HUES64 (cell line): ENCODE data around the gene TBX3.

Experiments
- H3K27ac ChIP-seq: 2 replicates; pipeline ENCODE4 v1.7.0; 2013; ENCODE audit warnings: low read depth, low read length, inconsistent platforms
- H3K27me3 ChIP-seq: 2 replicates; pipeline ENCODE4 v1.6.1; 2013; ENCODE audit warnings: mild to moderate bottlenecking, low read length; ENCODE audit not compliant: insufficient read depth
- H3K36me3 ChIP-seq: 2 replicates; pipeline ENCODE4 v1.6.1; 2013; ENCODE audit warnings: mild to moderate bottlenecking, low read length; ENCODE audit not compliant: insufficient read depth
- H3K4me1 ChIP-seq: 2 replicates; pipeline ENCODE4 v1.6.1; 2013; ENCODE audit warnings: mild to moderate bottlenecking, low read length, moderate library complexity; ENCODE audit not compliant: insufficient read depth
- H3K4me3 ChIP-seq: 2 replicates; pipeline ENCODE4 v1.5.1; 2013; ENCODE audit warnings: mild to moderate bottlenecking, low read length, moderate library complexity
- H3K9ac ChIP-seq: 2 replicates; pipeline ENCODE4 v1.6.1; 2013; ENCODE audit warnings: mild to moderate bottlenecking, low read depth, low read length
- H3K9me3 ChIP-seq: 2 replicates; pipeline ENCODE4 v1.6.1; 2013; ENCODE audit warnings: low read depth, low read length; ENCODE audit not compliant: insufficient read depth
- WGBS: fragments of 150-250, 120-280 bp; methylation state at CpG from one replicate; pipeline ENCODE4 v1.1.7; 2013; ENCODE audit warnings: missing lambda C conversion rate; 5-methylcytosine and 5-hydroxymethylcytosine counted together

The TBX3 gene

DNA sequence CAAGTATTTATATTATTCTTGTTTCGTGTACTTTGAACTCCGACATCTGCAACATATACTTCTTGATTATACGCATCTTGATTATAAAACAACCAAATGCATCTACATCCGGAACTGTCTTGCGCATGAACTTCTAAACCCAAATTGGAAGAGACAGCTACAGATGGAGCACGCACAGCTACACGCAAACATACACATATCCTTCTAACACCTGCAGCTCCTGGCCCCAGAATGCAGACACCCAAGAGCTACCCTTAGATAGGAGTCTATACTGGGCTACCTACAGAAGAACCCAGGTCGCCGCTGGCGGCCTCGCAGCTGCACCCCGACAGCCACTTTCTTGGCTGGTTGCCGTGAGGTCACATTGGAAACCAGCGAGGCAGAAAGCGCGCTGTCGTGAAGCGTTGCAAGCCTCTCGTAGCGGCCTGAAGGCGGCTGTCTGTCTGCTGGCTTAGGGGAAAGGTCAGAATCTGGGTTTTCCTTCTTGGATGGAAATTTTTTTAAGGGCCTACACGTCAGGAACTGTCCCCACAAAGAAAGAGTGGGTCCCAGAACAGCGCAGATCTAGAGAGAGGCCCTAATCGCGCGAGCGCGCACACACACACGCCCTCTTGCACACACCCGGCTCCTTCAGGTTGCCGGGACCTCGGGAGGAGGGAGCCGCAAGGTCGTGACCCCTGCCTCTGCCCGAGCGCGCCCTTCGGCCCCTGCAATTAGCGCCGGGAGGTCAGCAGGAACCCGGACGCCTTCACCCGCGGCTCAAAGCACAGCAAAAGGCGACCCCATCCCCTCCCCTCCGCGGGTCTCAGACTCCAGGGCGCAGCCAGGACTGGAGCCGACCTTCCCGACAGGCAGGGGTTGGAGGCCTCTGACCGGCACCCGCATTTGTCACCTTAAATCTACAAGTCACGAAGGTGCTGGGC is 17.0 kb downstream of the TBX3 start:
- Histone ChIP-seq H3K36me3 (no peaks in the 10 kb centered on the region), H3K27me3 (peaks cover 96% of the 10 kb centered on the region), H3K4me1 (peaks cover 39% of the 10 kb centered on the region), H3K9ac (no peak overlapping the region), H3K27ac (no peak overlapping the region), H3K4me3 (peak overlapping the region; percentile 34), H3K9me3 (no peaks in the 10 kb centered on the region)
- WGBS: 4% methylated on average over 53 of the region's 53 CpGs

DNA sequence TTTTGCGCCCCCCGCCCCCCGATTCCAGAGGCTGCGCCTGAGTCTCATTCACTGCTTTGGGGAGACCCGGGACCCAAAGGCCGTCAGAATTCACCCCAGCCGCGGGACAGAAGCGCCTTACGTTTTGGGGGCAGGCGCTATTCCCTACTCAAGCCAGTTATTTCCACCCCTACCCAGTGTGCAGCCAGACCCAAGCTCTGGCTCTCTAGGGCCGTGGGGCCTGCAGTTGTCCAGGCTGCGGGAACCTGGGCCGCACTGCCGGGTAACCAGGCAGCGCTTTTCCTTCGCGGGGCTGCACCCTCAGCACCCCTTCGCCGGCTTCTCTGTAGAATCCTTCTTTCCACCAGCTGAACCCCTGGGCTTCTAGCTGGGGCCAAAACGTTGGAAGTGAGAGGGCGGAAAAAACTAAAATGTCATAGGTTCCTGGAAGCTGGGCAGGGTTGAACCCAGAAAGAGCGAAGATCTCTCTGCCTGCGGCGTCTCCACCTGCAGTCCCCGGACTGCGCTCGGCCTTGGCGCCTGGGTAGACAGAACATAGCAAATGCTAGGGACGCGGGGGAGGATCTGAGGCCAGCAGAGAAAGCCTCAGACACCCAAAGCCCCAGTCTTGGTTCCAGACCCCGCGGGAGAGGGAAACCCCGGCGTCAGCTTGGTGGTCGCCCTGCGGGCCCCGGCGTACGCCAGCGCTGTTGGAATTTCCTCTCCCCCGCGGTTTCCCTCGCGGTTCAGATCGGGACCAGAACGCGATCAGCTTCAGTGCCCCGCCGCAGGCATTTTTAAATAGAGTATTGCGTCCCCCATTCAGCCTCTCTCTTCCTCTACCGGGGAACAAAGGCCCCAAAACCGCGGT is 18.3 kb downstream of the TBX3 start:
- H3K4me3 ChIP-seq: peak overlapping the region; percentile 16

DNA sequence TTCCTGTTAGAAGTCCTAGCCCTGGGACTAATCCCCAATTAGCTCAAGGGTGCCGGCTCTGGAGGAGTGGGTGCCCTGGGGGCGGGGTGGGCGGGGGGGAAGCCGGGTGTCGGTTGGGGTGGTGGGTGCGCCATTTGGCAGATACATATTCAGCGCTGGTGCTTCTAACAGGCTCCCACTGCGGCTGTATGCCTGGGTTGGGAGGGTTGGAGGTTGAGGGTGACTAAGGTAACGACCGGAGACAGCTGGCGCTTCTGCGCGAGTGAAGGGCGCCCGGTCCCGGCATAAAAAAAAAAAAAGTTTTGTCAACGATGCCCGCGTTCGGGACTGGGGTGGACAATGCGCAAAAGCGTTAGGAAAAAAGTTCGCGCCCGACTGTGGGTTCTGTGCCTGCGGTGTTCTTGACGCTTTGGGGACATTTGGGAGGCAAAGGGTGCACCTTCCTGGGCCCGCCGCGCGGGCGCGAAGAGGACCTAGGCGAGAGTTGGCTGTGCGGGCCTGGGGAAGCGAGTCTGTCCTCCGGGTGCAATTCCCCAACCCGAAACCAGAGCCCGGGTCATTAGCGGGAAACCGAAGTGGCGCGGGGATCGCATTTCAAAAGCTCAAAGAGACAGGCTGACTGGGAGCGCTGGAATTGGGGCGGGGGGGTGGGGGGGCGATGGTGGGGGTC is 19.2 kb downstream of the TBX3 start:
- Histone ChIP-seq H3K27me3 (peaks cover 89% of the 10 kb centered on the region), H3K9me3 (no peaks in the 10 kb centered on the region), H3K27ac (no peak overlapping the region), H3K4me3 (peak overlapping the region; percentile 33; the same call in 1 of the 2 replicates), H3K9ac (no peak overlapping the region), H3K36me3 (no peaks in the 10 kb centered on the region), H3K4me1 (peaks cover 30% of the 10 kb centered on the region)
- WGBS: 2% methylated on average over 38 of the region's 47 CpGs

More for the DNA sequence above, 18.3 kb downstream of the TBX3 start:
- H3K4me1 ChIP-seq: peaks cover 34% of the 10 kb centered on the region
- no peak overlapping the region for H3K27ac ChIP-seq
- no peaks in the 10 kb centered on the region for H3K36me3 ChIP-seq
- 1% methylated on average over 51 of the region's 54 CpGs for WGBS
- no peak overlapping the region for H3K9ac ChIP-seq
- no peaks in the 10 kb centered on the region for H3K9me3 ChIP-seq
- H3K27me3 ChIP-seq: peaks cover 89% of the 10 kb centered on the region

DNA sequence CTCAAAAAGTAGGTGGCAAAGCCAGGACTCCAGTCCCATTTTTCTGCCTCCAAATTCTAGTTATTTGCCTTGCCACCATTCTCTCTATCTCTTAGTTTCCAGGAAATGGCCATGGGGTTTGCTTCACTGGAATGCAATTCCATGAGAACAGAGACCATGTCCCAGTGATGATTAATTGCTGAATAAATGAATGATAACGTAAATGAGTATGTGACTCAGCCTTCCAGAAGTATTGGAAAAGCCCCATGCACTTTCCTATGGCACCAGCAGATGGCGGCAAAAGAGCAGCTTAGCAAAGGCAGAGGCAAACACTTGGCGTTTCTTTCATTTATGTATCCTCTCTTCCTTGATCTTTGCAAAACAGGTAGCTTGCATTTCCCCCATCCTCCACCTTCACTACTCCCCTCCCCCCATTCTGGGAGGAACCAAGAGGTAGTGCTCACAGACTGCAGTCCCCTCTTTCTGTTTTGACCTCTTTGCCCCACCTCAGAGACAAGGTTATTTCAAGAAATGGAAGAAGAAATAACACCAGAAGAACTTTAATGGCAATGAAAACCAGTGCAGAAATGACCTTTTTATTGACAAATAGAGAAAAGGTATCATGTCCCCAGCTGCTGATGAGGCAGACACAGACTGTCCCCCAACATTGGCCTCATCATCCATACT is 21.3 kb downstream of the TBX3 start:
- no peaks in the 10 kb centered on the region for H3K9me3 ChIP-seq
- peaks cover 91% of the 10 kb centered on the region for H3K27me3 ChIP-seq
- H3K36me3 ChIP-seq: no peaks in the 10 kb centered on the region
- 7% methylated on average over 3 of the region's 3 CpGs for WGBS
- peaks cover 45% of the 10 kb centered on the region for H3K4me1 ChIP-seq
- H3K9ac ChIP-seq: no peak overlapping the region
- H3K4me3 ChIP-seq: no peak overlapping the region
- no peak overlapping the region for H3K27ac ChIP-seq

DNA sequence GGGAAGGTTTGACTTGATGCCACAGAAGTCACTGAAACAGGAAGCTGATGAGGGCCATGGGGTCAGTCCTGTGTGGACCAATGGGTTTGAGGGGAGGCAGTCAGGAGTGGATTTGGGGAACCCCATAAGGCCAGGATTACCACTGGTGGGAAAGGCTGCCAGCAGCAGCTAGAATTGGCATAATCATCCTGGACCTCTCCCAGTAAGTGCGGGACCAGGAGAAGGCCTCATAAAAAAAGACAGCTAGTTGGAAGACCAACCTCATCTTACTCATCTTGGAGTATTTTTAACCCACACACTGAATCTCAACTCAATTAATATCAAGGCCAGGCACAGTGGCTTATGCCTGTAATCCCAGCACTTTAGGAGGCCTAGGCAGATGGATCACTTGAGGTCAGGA is 22.7 kb downstream of the TBX3 start:
- Histone ChIP-seq H3K36me3 (no peaks in the 10 kb centered on the region), H3K9me3 (no peaks in the 10 kb centered on the region), H3K4me3 (no peak overlapping the region), H3K27me3 (peaks cover 82% of the 10 kb centered on the region), H3K9ac (no peak overlapping the region), H3K4me1 (peaks cover 45% of the 10 kb centered on the region), H3K27ac (no peak overlapping the region)
- WGBS: 96% methylated on average over 1 of the region's 1 CpG

DNA sequence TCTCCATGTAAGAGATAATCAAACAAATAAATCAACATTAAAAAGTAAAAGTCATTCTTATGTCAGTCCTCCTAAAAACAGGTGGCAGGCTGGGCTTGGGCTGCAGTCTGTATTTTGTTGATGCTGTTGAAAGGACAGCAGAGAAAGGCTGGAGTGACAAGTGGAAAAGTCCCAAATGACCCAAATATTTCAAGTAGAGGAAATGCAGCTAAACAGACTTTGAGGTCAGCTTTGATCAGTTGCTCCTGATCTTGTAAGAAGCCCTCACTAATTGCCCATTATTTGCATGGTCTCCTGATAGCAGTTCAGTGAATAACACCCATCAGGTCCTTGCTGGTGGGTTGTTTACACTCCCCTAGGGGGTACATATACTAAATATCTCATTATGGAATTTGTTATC is 24.9 kb downstream of the TBX3 start:
- no peak overlapping the region for H3K9ac ChIP-seq
- H3K4me3 ChIP-seq: no peak overlapping the region
- H3K27me3 ChIP-seq: peaks cover 73% of the 10 kb centered on the region
- H3K4me1 ChIP-seq: peaks cover 41% of the 10 kb centered on the region
- no peak overlapping the region for H3K27ac ChIP-seq
- no peaks in the 10 kb centered on the region for H3K9me3 ChIP-seq
- no peaks in the 10 kb centered on the region for H3K36me3 ChIP-seq

DNA sequence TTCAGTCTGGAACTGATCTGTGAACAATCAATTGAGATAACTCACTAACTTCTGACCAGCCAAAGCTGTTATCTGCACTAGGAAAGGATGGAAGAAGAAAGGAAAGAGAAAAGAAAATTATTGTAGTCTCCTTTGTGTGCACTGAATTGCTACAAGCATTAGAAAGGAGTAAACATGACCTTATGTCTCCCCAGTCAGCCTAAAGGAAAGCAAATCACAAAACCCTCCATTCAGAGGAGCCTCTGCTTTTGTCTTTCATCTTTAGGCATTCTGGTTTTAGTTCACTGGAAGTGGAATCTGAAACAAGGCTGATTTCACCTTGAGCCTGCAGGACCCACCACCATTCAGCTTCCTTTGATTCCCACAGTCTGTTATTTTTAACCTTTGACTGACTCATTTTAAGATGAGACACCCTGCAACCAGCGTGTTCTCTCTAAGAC is 26.0 kb downstream of the TBX3 start:
- 0% methylated on average over 1 of the region's 1 CpG for WGBS
- no peak overlapping the region for H3K4me3 ChIP-seq
- H3K36me3 ChIP-seq: no peaks in the 10 kb centered on the region
- H3K4me1 ChIP-seq: peaks cover 40% of the 10 kb centered on the region
- H3K27me3 ChIP-seq: peaks cover 69% of the 10 kb centered on the region
- H3K9me3 ChIP-seq: no peaks in the 10 kb centered on the region
- no peak overlapping the region for H3K9ac ChIP-seq
- H3K27ac ChIP-seq: no peak overlapping the region; the same call in 1 of the 2 replicates

DNA sequence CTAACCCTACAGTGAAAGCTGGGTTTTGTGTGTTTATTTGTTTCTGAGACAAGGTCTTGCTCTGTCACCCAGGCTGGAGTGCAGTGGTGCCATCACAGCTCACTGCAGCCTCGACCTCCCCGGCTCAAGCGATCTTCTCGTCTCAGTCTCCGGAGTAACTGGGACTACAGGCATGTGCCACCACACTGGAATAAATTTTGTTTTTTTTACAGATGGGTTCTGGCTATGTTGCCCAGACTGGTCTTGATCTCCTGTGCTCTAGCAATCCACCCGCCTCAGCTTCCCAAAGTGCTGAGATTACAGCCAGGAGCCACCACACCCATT is 26.4 kb downstream of the TBX3 start:
- Histone ChIP-seq H3K4me1 (peaks cover 36% of the 10 kb centered on the region), H3K27ac (no peak overlapping the region), H3K9me3 (no peaks in the 10 kb centered on the region), H3K4me3 (no peak overlapping the region), H3K27me3 (peaks cover 68% of the 10 kb centered on the region), H3K36me3 (no peaks in the 10 kb centered on the region), H3K9ac (no peak overlapping the region)
- WGBS: 56% methylated on average over 6 of the region's 6 CpGs

DNA sequence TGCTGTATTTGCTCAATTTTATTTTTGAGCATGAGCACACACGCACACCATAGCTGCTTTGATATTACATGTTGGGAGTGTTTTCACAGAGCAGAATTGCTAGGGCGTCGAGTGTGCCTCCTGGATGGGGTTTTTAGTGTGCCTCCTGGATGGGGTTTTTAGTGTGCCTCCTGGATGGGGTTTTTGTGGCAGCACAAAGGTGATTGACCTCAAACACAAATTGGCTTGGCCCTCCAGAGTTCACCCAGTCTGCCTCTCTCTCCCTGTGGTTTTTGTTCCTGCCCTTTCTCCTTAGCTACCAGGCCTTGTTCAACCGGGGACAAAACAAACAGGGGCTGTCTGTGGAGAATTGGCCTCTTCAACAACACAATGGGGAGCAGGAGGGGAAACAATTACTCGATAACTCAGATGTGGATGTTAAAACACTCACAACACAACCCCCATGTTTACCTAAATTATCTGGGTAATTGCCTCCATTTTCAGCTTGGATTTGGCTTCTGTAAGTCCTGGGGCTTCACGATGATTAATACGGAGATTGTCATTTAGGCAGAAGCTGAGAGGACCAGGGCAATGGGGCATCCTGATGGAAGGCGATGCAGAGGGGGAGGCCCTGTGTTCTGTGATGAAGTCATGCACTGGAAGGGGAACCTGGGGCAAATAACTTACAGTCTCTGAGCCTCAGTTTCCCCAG is 26.9 kb downstream of the TBX3 start:
- H3K4me1 ChIP-seq: peaks cover 36% of the 10 kb centered on the region
- H3K27ac ChIP-seq: peak overlapping the region; percentile 10; the same call in 1 of the 2 replicates
- WGBS: 31% methylated on average over 8 of the region's 8 CpGs

More for the DNA sequence above, 26.9 kb downstream of the TBX3 start:
- Histone ChIP-seq H3K9me3 (no peaks in the 10 kb centered on the region), H3K9ac (no peak overlapping the region), H3K27me3 (peaks cover 64% of the 10 kb centered on the region; the same call in 1 of the 2 replicates), H3K36me3 (no peaks in the 10 kb centered on the region), H3K4me3 (no peak overlapping the region)
